ENCODE data around the gene RASA3.

The RASA3 gene

DNA sequence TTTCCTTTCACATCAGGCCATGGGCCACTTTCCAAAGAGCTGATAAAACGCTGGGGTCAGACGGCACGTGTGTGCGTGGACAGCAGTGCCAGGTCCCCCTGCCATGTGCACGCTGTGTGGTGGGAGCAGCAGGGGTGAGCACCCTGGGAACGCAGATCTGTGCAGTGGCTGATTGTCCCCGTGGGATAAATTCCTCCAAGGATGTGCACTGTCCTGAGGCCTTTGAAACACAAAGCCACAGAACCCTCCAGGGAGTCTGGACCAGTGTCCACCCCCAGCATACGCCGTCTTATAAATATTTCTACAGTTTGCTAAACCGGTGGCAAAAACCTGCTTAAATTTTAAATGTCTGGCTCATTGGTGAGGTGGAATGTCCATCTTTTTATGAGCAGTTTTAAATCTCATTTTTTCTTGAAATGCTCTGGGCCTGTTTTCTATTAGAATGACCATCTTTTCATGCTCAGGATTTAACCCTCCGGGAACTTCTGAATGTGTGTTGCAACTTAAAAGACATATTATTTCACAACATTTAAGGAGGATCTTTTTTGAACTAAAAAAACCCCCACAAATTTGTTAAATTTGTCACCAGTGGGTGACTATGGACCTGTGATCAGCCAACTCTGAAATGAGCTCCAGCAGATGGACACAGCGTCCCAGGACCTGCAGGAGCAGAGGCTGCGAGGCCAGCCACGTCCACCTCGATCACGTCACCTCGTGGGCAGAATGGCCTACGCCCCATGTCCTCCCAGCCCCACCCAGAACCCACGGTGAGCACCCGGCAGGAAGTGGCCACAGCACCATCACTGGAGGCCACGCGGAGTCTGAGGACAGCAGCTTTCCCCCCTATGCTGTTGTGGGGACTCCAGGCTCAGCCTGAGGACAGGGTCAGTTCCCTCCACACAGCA is 68.6 kb downstream of the RASA3 start:
- FAIRE-seq: no peak

DNA sequence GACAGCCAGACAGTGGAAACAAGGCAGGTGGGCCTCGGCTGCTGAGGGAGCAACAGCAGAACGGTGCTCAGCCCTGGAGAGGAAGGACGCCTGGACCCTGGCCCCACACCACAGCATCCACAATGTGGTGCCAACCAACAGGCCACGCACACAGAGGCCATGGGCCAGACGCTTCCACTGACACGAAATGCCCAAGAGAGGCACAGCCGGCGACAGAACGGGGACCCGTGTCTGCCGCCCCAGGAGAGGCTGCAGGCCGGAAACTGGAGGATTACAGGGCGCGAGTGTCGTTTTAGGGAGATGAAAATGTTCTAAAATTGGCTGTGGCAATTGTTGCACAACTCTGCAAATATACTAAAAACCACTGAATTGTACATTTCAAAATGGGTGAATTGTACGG is 69.7 kb downstream of the RASA3 start:
- no peak for FAIRE-seq

DNA sequence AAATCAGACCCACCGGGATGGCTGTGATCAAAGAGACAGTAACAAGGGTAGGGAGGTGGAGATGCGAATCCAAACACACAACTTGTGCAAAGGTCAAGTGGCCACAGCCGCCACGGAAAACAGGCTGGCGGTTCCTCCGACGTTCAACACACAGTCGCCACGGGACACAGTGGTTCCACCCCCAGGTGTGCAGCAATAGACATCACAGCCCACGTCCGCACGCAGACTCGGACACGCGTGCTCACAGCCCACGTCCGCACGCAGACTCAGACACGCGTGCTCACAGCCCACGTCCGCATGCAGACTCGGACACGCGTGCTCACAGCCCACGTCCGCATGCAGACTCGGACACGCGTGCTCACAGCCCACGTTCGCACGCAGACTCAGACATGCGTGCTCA is 70.1 kb downstream of the RASA3 start:
- FAIRE-seq: no peak

DNA sequence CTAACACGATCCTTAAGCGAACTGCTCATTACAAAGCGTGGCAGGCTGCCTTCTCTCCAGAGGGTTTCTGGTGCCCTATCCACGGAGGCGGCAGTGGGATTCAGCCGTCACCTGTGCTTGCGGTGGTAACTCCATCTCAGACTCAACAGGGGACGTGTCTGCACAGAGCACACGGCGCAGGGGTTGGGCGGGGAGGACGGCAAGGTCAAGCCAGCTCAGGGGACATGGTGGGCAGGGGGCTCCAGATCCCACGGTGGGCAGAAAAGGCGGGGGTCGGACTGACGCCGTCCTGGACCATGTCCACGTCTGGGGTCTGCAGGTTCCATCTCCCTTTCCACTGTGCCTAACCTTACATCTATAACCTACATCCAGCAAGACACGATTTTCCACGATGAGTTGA is 70.7 kb downstream of the RASA3 start:
- no peak for FAIRE-seq

DNA sequence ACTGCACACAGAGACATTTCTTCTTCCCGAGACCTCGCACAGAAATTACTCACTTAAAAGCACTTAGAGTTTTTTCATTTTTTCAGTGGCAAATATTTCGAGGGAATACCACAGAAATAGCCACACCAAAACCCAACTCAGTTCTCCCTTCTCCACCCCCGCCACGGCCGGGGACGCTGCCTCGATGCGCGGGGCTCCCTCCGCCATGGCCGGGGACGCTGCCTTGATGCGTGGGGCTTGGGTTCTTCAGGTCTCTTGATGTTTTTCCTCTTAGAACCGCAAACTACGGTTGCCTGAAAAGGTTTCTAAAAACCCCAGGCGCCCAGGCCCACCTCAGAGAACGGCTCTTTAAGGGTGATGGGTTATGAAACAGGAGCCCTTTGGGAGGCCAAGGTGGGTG is 71.4 kb downstream of the RASA3 start:
- FAIRE-seq: no peak

DNA sequence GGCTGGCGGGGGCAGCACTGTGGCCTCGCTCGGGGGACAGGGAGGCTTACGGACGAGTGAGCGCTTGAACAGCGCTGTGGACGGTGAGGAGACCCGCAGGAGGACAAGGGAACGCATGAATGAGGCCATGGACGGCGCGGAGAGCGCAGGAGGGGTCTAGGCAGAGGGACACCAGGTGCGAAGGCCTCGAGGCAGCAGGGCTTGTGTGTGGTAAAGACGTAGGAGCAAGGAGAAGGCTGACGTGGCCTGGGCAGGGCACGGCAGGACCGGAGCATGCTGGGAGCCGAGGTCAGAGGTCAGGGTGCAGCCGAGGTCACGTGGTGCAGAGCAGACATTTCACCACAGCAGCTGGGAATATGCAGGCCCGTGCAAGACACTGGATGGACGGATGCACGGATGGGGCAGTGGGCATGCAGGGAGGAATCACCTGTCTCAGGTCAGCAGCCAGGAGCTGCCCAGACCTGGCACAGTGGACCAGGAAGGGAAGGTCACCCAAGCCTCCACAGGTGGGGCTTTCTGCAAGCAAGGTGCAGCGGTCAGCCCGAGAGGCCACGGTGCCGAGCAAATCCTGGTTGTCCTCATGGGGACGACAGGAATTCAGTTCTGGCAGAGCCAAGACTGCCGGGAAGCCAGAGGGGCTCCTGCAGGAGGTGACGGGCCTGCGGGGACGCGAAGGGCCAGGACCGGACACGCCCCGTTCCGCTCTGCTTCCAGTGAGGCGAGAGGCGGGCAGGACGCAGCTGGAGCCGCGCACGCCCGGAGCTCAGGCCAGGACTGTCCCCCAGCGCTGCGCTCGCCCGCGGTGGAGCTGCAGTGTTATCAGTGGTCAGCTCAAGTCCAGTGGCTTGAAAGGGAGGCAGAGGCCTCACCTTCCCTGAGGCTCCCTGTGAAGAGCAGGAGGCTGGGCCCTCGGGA is 72.2 kb downstream of the RASA3 start:
- FAIRE-seq: no peak

DNA sequence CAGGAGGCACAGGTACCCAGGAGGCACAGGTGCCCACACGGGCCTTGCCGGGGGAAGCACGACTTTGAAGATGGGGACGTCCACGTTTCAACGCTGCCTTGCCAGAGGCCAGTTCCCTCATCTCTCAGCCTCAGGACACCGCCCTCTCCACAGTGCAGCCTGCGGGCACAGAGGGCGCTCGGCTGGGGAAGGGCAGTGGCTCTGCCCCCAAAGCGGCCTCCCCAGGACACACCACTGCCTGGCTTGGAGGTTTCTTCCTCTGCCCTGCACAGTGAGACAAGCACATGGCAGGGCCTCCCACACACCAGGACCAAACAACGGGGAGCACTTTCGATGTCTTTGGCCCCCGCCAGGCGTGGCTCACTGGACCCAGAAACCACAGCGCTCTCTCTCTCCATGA is 73.0 kb downstream of the RASA3 start:
- FAIRE-seq: no peak

DNA sequence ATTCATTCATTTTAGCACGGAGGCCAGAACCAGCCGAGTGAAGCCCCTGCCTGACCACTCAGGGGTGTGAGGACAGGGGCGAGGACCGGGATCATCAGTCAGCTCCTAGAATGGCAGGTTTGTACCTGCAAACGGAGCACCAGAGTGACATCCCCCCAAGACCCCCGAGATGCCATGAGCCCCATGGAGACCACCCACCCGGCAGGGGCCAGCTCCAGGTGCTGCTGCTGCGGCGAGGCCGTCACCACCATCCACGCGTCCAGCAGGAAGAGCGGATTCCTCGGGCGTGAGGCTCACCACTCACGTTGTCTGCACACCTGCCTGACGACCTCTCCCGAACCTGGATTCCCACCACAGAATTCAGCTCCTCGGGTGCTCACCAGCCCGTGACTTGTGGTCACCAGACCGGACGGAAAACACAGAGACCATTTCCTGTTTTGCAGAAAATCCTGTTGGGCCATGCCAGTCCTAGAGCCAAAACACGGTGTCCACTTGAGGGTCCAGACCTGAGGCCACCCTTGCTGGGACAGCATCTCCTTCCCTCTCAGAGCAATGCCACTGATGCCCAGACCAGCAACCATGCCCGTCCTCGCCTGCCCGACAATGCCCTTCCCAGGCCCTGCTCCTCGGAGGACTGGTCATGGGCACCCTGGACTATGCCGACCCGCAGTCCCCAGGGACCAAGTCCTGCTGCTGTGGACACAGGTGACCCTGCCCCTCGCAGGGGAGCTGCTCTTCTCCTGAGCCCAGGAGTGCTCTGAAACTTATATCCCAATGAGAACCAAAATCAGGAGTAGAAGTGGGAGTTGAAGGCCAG is 74.2 kb downstream of the RASA3 start:
- FAIRE-seq: no peak

DNA sequence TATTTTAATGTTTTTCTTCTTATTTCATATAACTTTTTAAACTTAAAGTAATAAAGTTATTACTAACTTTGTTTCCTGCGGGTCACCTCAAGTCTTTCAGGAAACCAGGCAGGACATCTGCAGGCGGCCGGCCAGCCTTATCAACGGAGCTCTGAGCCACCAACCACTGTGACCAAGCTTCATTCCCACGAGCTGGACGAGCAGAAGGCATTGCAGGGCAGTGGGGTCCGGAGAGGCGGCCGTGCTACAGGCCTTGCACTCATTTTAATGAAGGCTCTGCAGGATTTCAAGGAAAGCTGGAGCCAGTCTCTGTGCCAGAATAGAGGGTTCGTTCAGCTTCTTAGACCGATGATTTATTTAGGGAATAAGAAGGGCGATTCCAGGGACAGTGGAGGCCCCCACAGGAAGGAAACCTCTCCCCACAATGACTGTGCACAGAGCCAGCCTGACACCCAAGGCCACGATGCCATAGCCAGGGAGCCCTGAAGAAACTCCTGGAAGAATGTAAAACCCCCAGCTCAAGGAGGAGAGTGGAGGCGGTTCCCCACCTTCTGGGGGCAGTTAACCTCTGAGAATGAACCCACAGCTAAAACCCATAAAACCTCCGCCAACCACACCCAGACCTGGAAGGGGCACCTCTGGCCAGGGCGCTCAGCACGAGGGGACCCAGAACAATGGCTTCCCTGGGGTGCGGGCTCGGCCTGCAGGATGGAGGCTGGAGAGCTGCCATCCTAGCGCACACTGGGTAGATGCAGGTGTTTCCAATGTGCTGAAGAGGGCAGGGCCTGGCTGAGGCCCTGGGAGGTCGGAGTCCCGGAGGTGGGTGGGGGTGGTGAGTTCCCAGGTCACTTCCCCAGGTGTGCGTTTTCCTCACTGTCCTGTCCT is 75.0 kb downstream of the RASA3 start:
- FAIRE-seq: no peak

DNA sequence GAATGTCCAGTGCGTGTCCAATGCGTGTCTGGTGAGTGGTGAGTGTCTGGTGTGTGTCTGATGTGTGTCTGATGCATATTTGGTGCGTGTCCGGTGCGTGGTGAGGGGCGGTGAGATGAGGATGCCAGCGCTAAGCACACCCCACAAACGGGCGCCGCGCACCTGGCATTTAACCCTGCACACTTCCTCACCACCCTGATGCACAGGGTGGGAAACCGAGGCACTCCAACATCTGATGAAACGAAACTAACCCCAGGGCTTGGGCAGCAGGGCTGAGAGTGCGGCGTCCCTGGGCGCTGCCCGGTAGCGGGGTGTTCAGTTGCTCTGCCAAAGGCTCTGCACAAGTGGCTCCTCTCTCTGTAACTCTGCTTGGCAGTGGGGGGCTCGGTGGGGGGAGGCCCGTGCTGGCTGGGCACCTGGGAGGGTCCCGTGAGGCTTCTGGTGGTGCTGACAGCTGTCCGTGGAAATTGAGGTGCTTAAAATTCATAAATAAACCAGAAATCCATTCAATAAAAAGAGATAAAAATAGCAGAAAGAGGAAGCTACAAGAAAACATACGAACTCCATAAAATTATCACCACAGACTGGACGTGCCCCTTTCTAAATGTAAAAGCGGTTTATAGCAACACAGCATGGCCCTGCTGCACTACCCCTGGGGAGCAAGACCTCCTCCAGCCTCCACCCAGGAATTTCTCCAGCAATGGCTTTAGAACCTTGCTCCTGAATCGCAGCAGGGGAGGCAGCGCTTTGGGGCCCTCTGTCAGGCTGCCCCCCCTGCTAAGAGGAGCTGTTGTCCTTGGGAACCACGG is 76.0 kb downstream of the RASA3 start:
- no peak for FAIRE-seq

DNA sequence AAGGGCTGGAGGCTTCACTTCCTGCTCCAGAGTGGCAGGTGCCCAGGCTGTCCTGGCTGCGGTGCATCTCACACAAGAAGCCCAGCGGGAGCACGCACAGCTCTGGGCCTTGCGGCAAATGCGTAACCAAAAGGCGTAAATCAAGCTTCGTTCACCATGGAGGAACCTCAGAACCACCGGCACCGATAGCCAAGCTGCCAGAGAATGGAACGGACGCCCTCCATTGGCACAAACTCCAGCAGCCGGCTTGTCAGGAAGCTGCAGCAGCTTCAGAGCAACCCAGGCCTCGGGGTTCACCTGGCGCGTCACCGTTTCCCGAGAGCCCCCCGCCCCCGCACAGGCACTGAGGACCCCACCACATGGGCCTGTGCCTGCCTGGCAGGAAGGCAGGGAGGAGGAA is 76.7 kb downstream of the RASA3 start:
- no peak for FAIRE-seq

DNA sequence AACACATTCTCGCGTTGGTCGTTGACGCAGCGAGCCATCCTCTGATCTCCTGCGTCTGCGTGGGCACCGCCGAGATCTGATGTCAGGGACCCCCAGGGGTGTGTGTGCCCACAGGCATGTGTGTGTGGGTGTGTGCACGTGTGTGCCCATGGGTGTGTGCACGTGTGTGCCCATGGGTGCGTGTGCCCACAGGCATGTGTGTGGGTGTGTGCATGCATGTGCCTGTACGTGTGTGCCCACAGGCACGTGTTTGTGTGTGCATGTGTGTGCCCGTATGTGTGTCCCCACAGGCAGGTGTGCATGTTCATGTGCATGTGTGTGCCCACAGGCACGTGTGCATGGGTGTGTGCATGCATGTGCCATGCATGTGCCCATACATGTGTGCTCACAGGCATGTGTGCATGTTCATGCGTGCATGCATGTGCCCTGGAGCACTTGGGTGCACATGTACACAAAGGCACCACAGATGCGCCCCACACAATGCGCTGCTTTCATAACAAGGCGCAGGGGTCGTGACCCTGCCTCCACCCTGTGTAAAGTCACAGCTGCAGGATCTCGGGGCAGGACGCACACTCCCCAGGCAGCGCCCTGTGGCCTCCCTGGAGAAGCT is 77.5 kb downstream of the RASA3 start:
- no peak for FAIRE-seq

DNA sequence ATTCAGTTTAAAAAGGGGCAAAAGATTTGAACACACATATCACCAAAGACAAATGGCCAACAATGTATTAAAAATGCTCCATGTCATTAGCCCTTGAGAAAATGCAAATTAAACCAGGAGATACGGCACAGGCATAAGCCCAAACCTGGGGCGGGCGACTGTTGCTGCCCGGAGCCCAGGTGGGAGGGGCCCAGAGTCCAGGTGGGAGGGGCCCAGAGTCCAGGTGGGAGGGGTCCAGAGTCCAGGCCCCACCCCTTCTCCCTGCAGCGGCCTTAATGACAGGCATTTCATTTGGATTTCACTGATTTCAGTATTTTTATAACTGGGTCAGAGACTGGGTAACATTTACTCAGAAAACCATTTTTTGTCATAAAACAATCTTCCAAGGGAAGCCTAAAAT is 78.2 kb downstream of the RASA3 start:
- FAIRE-seq: no peak

DNA sequence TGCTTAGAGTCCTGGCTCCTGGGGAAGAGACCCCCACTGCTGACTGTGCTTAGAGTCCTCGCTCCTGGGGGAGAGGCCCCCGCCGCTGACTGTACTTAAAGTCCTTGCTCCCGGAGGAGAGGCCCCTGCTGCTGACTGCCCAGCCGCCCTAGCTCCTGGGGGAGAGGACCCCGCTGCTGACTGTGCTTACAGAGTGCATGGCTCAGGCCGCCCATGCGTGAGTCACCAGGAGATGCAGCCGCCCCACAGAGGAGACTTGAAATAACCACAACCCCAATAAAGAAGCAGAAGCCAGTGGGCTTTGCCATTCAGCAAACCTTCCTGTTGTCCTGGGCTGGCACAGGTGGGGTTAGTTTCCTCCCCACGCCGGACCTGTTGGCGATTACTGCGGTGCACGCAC is 79.4 kb downstream of the RASA3 start:
- no peak for FAIRE-seq

DNA sequence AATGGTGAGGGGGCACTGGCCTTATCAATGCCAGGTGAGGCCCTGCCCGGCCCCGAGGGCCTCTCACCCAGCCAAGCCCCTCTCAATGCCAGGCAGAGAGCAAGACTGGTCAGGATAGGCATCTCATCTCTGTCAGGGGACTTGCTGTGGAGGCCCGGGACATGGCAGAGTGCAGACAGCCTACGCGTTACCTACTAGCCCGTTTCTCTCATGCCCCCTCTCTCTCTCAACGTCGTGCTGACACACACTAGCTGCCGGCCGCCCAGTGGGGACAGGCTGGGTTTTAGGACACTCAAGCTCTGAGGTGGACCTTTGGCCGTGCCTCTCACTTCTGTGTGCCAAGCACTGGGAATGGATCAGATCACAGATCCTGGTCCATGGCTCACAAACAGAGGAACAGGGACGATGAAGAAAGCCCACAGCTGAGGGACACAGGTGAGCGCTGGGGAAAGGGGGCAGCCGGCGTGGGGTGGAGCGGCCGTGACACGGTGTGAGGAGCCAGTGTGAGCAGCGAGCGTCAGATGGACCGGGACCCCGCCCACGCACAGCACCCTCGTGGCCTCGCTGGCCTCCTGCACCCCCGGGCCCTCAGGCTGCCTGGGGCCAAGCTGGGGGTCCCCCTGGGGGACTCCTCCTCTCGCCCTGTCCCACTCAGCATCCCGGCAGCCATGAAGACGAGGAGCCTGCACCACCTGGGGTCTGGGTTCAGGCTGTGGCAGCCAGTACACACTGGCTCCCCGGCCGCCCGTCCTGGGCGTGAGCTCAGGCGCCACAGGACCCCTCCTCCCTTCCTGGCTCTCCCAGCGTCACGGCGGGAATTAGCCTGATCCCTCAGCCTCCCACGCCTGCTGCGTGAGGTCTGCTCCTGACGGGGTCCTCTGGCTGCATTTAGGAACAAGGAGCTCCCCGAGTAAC is 81.6 kb downstream of the RASA3 start:
- no peak for FAIRE-seq

DNA sequence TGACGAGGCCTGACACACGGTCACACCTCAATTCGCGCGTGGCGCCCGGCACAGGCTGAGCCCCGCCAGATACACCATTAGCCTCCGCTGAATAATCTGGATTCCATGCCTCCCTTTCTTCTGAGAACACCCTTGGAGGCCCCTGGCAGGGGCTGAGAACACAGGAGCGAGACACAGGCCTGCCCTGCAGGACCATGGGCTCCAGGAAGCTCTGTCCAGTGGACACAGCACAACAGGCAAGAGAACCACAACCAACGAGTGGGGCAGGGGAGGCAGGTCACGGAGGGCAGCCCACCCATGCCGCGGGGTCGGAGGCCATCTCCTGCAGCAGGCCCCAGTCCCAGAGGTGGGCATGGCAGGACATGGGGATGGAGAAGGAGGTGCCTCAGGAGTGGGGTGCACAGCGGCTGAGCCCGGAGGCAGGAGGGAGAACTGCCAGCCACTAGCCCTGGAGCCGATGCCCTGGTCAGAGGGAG is 82.8 kb downstream of the RASA3 start:
- no peak for FAIRE-seq

DNA sequence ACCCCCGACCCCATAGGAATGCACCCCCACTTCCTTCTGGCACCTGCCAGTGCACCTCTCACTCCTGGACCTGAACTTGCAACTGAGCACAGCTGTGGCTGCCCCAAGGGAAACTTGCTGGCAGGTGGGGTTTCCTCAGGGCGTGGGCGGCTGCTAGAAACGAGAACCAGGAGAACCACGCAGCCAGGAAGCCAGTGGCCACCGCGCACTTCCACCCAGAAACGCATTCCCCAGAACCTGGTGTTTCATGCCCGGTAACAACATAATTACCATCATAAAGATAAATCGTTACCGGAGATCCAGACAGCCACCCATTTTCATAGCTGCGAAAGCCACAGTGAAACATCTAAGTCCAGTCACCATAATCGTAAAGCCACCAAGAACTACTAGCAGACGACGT is 83.4 kb downstream of the RASA3 start:
- FAIRE-seq: no peak

DNA sequence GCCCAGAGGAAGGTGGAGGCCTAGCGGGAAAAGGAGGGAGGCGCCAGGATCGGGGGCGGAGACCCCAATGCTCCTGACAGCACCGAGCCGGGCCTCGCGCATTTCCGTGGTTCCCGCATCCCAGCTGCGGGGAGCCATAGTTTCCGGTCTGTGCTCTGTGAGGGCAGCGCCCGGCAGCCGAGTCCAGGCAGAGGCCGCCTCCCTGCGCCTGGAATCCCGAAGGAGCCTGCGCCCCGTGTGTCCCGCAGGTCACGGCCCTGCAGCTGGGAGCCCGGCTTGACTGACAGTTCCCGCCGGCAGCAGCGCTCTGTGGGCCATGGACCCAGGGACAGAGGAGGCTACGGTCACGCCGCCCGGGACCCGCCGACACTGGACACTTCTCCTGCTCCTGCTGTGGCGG is 84.0 kb downstream of the RASA3 start:
- no peak for FAIRE-seq

DNA sequence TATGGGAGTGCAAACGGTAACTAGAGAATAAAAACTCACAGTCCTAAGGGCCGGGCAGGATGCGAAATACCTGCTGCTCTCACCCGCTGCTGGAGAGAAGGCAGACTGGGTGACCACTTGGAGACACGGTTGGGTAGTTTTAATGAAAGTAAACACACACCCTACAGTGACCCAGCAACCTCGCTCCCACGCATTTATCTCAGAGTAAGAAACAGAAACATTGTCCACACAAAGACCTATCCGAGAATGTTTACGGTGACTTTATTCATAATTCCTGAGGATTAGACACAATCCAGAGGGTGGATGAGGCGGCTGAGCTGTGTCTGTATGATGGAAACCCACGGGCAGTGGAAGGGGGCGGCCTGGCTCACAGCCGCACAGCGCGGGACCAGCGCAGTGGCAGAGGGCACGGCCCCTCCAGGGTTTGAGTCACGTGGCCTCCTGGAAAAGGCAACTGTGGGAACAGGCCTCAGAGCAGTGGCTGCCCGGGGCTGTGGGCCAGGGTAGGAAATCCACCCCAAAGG is 85.0 kb downstream of the RASA3 start:
- FAIRE-seq: no peak

Data from islet of Langerhans (tissue), 1 donor.